HG03135 (cell line): ENCODE data around the gene TMEM255A.

Experiments used
- ATAC-seq: cut with Tn5 transposase; IDR thresholded peaks from one replicate; pipeline ENCODE4 v1.9.1; 2021; ENCODE audit warnings: mild to moderate bottlenecking, moderate library complexity; ENCODE audit not compliant: unreplicated experiment

The TMEM255A gene

DNA sequence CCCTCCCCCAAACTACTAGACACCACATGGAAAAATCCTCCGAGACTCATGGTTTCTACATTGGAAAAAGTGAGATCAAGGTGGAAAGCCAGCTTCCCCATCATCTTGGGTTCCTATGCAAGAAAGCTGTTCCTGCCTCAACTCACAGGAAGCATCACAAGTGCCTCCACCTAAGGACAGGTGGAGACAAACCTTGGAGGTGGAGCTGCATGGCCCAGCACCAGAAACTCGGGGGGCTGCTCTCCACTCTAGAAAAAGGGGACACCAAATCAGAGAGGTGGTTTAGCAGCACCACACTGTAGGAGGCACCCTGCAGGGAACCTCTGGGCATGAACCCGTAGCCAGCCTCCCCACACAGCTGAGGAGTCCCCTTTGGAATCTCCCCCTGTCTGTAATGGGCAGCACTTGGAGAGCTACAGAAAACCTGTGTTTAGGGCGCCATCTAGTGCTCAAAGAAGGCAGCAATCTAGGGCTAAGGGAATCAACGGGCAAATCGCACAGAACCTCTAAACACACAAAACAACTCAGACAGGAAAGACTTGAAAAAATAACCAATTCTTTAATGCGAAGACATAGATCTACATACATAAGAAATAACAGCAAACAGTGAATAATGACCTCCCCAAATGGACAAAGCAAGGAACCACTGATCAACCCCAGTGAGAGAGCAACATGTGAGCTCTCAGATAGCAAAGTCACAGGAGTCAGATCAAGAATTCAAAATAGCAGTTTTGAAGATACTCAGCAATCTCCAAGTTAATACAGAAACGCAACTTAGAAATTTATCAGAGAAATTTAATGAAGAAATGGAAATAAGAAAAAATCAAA is 97.6 kb downstream of the TMEM255A start:
- peak; percentile 88 for ATAC-seq
